Endothelial cell of hepatic sinusoid (primary cell): ENCODE results near the gene NAALADL2.
"Not testable (repeated sequence)": the region's sequence is repeated elsewhere in the genome, so short reads cannot be mapped to it uniquely, and the experiment has no call there.

ENCODE experiments used
- in situ Hi-C: cut with HindIII; loops from 2 replicates; pipeline ENCODE4 v1.10.0; 2017; ENCODE audit warnings: low sequenced_read_pairs

The NAALADL2 gene

DNA sequence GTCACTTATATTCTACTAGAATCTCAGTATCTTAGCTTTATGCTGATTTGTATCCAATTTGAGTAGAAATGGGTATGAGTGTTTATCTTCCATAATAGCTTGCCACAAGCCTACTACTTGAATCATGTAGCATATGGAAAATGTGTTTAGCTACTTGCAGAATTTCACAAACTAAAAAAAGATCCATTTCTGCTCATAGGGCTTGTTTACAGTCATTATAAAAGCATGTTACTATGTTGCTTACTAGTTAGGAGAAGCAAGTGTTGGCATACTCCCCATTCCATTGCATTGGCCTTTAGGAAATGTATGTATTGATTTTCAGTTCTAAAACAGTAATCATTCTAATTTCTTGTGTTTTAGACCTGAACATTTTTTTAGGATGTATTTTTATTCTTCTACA, 939.2 kb downstream of the NAALADL2 start:
- in situ Hi-C loops, result no loop called here

DNA sequence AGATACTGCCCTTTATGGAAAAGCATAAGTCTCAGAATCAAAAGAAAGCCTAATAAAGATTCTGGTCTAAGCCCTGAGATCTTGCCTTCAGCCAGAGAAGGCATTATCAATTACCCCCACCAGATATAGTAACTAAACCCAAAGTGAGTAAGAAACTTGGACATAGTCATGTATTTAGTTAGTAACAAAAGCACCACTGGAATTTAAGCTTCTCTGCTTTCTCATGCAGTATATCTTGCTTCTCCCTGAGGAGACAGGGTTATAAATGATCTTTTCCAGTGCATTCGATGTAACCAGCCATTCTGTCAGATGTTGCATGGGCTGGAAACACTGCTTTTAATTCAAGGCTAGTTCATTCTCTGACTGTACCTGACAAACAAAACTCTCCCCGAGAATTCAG, 946.7 kb downstream of the NAALADL2 start:
- in situ Hi-C loops, result loop anchor here (5.0 kb wide), 1 partner anchor 34 kb away; no protein-coding TSS in a partner anchor

DNA sequence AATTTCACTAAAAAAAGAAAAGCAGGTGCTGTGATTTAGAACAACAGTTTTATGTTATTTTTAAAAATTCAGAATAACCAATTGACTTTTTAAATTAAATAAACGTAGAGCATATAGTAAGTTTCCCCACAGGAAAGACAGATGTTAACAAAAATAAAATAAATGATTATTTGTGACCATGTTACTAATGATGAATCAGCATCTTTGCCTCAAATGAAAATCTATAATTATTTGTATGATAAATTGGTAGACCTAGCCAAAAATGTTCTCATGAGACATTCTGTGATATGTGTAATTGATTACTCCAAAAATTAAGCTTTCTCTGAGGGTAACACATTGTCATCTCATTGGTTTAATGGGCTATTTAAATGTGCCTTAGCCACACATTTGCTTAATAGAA, 948.0 kb downstream of the NAALADL2 start:
- in situ Hi-C loops, result loop anchor here (5.0 kb wide), 1 partner anchor 35 kb away; no protein-coding TSS in a partner anchor

DNA sequence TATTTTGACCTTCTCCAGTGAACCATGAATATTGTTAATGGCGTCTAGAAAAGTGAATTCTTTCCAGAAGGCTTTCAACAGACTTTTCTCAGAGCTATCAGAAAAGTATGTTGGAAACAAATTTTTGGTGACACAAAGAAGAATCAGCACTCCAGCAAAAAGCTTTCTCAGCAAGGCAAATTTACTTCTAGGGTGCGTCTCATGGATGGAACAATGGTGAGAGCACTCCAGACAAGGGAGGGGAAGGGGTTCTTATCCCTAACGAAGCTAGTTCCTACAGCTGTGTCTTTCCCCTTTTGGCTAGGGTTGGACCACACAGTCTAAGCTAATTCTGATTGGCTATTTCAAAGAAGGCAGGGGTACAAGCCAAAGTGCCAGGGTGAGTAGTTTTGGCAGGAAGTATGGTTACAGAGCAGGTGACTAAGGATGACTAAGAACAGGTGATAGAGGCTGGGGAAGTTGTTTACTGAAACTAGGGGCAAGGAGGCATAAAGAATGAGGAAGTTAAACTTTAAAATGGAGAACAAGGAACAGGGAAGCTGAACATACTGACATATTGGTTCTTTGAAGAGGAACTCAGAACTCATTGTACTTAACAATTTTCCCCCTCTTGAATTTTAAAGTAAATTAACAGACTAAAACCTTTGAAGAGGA, 959.8 kb downstream of the NAALADL2 start:
- in situ Hi-C loops, result no loop called here

GRCh38 chr3:175822766-175823491, 963.8 kb downstream of the NAALADL2 start:
- in situ Hi-C loops, result not testable (repeated sequence)

DNA sequence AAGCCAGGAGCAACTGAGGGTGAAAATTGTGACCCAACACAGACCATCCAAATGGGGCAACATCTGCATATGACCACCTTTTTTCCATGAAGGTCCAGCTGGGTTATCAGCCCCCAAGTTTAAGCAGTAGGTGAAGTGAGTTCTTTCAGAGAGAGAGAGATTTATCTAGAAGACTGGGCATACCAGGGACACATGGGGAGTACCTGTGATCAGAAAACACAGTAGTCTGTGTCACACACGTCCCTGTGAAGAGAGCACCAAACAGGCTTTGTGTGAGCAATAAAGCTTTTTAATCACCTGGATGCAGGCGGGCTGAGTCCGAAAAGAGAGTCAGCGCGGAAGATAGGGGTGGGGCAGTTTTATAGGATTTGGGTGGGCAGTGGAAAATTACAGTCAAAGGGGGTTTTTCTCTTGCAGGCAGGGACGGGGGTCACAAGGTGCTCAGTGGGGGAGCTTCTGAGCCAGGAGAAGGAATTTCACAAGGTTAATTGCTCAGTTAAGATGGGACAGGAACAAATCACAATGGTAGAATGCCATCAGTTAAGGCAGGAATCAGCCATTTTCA, 966.0 kb downstream of the NAALADL2 start:
- in situ Hi-C loops, result not testable (repeated sequence)

GRCh38 chr3:175826759-175827158, 967.6 kb downstream of the NAALADL2 start:
- in situ Hi-C loops, result no loop called here

GRCh38 chr3:175829809-175830208, 970.7 kb downstream of the NAALADL2 start:
- in situ Hi-C loops, result not testable (repeated sequence)

DNA sequence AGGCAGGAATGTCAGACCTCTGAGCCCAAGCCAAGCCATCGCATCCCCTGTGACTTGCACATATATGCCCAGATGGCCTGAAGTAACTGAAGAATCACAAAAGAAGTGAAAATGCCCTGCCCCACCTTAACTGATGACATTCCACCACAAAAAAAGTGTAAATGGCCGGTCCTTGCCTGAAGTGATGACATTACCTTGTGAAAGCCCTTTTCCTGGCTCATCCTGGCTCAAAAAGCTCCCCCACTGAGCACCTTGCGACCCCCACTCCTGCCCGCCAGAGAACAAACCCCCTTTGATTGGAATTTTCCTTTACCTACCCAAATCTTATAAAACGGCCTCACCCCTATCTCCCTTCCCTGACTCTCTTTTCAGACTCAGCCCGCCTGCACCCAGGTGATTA, 976.6 kb downstream of the NAALADL2 start:
- in situ Hi-C loops, result not testable (repeated sequence)

DNA sequence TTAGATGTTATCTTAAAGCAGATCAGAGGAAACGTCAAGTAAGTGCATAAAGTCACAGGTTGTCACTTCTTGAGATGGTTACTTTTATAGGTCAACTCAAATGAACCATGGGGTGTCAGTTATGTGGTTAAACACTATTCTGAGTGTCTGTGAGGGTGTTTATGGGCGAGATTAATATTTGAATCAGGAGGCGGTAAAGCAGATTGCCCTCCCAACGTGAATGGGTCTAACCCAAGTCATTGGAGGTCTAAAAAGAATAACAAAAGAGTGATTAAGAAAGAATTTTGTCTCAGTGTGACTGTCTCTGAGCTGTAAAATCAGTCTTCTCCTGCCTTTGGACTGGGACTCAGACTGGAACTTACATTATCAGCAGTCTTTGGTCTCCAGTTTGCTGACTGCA, 977.5 kb downstream of the NAALADL2 start:
- in situ Hi-C loops, result no loop called here

DNA sequence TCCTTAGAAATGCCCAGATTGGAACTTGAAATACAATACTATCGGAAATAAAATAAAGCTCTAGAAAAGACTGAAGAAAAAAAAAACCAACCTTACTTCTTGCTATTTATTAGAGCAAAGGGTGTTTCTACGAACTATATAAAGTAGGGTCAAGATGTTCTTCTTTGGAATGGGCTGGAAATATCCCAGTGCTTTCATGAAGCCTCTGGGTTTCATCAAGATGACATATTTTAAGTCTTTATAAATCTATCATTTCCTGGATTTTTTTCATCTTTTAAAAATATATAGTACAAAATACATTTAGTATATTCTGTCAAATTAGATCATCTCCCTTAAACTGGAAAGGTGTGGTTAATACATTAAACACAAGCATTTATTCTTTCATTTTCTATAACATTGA, 978.8 kb downstream of the NAALADL2 start:
- in situ Hi-C loops, result no loop called here

DNA sequence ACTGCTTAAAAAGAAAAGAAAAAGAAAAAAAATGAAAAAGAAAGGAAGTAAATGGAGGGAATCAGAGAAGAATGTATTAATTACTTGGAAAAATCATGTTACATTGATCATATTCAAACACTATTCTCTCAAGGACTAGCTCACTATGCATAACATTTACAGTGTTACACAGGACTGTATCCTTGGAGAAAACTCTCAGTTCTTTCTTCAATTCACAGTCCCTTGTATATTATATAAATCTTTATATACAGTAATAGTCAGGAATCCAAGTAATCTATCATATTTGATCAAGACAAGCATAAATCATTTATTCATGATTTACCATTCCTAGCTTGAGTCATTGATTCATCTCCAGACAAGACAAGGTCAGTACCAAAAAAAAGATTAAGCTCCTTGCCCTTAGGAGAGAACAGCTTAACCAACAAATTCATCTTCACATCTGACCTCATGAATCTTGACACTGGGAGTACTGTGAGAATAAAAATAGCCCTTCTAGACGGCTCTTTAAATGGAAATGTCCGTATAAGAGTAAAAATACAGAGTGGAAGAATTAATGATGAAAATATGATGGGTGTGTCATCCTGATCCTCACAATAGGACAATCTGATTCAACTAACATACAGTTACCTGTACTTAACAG, 980.4 kb downstream of the NAALADL2 start:
- in situ Hi-C loops, result no loop called here

GRCh38 chr3:175851541-175851940, 992.4 kb downstream of the NAALADL2 start:
- in situ Hi-C loops, result no loop called here

DNA sequence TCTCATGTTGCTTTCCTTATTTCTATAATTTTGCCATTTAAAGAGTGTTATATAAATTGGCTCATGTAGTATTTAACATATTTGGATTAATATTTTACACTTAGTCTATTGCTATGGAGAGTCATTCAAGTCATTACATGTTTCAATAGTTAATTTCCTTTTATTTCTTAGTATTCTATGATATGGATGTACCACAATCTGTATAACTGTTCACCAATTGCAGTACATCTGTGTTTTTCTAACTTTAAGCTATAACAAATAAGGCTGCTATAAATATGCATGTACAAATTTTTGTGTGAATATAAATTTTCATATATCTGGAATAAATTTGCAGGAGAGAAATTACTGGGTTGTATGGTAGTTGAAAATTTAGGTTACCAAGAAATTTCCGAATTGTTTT, 993.4 kb downstream of the NAALADL2 start:
- in situ Hi-C loops, result no loop called here

- in situ Hi-C loops, result no loop called here
Measured at GRCh38 chr3:175857666-175858270, 998.6 kb downstream of the NAALADL2 start.
